Upper lobe of left lung (tissue), 6 donors: ENCODE results near the gene SCCPDH. TPM values are rescaled to one million over a fixed set of nuclear protein-coding genes. Genes with fewer than 3 reads are reported as not detected.
"Not testable (repeated sequence)": the region's sequence is repeated elsewhere in the genome, so short reads cannot be mapped to it uniquely, and the experiment has no call there.

Experiments used
- ATAC-seq, 2 donors: fragments of 200-7000 bp; cut with Tn5 transposase; one replicate each; pipeline ENCODE4 v1.9.1; 2022; ENCODE audit warnings: mild to moderate bottlenecking in 2 of 2, moderate library complexity in 2 of 2; ENCODE audit not compliant: low FRiP score in 2 of 2
- DNase-seq, 2 donors: peaks; one replicate each; pipeline ENCODE4 v3.0.0-alpha.2; 2019 to 2020
- H3K27ac ChIP-seq, 4 donors: fragments of 200-600 bp; sonication (generic); one replicate each; pipeline ENCODE4 v1.5.1; 2016 to 2019
- H3K27me3 ChIP-seq, 4 donors: fragments of 200-600 bp; sonication (generic); one replicate each; pipeline ENCODE4 v1.5.1; 2017 to 2019
- H3K36me3 ChIP-seq, 4 donors: fragments of 200-600 bp; sonication (generic); one replicate each; pipeline ENCODE4 v1.5.1; 2016 to 2019
- H3K4me1 ChIP-seq, 4 donors: fragments of 200-600 bp; sonication (generic); one replicate each; pipeline ENCODE4 v1.5.1; 2018 to 2019
- H3K4me3 ChIP-seq, 4 donors: fragments of 200-600 bp; sonication (generic); one replicate each; pipeline ENCODE4 v1.5.1; 2017 to 2019; ENCODE audit warnings: mild to moderate bottlenecking in 2 of 4, moderate library complexity in 1 of 4
- H3K9me3 ChIP-seq, 4 donors: fragments of 200-600 bp; sonication (generic); one replicate each; pipeline ENCODE4 v1.5.1; 2018 to 2019
- CTCF ChIP-seq, 6 experiments: fragments of 450-650 bp in 4 of 6; fragments of 200-600 bp in 2 of 6; sonication (generic) in 2 of 6; IDR thresholded peaks; one replicate each; pipeline ENCODE4 v1.5.1; 2016 to 2019; ENCODE audit warnings: antibody characterized with exemption in 6 of 6
- EP300 ChIP-seq, 4 donors: sonication (generic); formaldehyde crosslinking; IDR thresholded peaks; one replicate each; pipeline ENCODE4 v1.5.1; 2017; ENCODE audit warnings: antibody characterized with exemption in 4 of 4, control low read depth in 2 of 4
- POLR2A ChIP-seq, 4 donors: fragments of 450-650 bp; IDR thresholded peaks; one replicate each; pipeline ENCODE4 v1.5.1; 2016 to 2017; ENCODE audit warnings: antibody characterized with exemption in 4 of 4, mild to moderate bottlenecking in 2 of 4
- POLR2AphosphoS5 ChIP-seq, 2 donors: sonication (generic); formaldehyde crosslinking; IDR thresholded peaks; one replicate each; pipeline ENCODE4 v1.5.1; 2017; ENCODE audit warnings: antibody characterized with exemption in 2 of 2
- WGBS, 2 donors: methylation state at CpG; one replicate each; pipeline ENCODE4 v1.1.5; 2017 to 2018; 5-methylcytosine and 5-hydroxymethylcytosine counted together
- total RNA-seq, 6 donors: library from RNA; depleted of rRNA in 4 of 6; stranded (reverse); fragments of >200 nt in 4 of 6; gene quantifications; one replicate each; pipeline versions ENCODE4 v1.1.0 to v1.2.1, GENCODE V29; 2016 to 2021
- donor health status: DM: no; HTN: no; CAD: no; lungs with moderate emphysema.
- donor health status: DM: no; HTN: yes; CAD: no; lungs with severe emphysema.

SCCPDH gene
- total RNA-seq, 6 donors from 2014 or later: 16.8 to 30.3 (median 23.1) TPM

GRCh38 chr1:246711548-246712003, 12.6 kb upstream of the SCCPDH start:
- ATAC-seq (no peak), DNase-seq (no peak)
- Histone ChIP-seq H3K9me3 (no peaks in the 10 kb centered on the region), H3K4me3 (no peak overlapping the region), H3K36me3 (no peaks in the 10 kb centered on the region), H3K4me1 (no peaks in the 10 kb centered on the region), H3K27me3 (no peaks in the 10 kb centered on the region), H3K27ac (no peak overlapping the region)
- 81 to 83% methylated on average over 2 to 3 of the region's 3 CpGs for WGBS, 2 donors
- TF ChIP-seq EP300 (IDR thresholded peaks at IDR 0.05): no peak

- WGBS, 2 donors: 92 to 97% methylated on average over 5 of the region's 5 CpGs
- H3K4me3 ChIP-seq, H3K4me1 ChIP-seq, ATAC-seq, H3K9me3 ChIP-seq, H3K36me3 ChIP-seq, DNase-seq, H3K27ac ChIP-seq, H3K27me3 ChIP-seq: not testable (repeated sequence)
Measured at GRCh38 chr1:246712428-246712827, 11.8 kb upstream of the SCCPDH start.

GRCh38 chr1:246719361-246719760, 4.8 kb upstream of the SCCPDH start:
- DNase-seq, ATAC-seq, H3K27ac ChIP-seq, H3K4me3 ChIP-seq, H3K36me3 ChIP-seq, H3K9me3 ChIP-seq, H3K4me1 ChIP-seq, H3K27me3 ChIP-seq: not testable (repeated sequence)
- 80% methylated on average over 1 of the region's 2 CpGs; no CpG with 5 or more reads in 1 of the 2 donors for WGBS, 2 donors

- not testable (repeated sequence) for H3K4me3 ChIP-seq, H3K36me3 ChIP-seq, DNase-seq, ATAC-seq, H3K27me3 ChIP-seq, H3K9me3 ChIP-seq, H3K27ac ChIP-seq, H3K4me1 ChIP-seq
- WGBS, 2 donors: 85 to 93% methylated on average over 7 of the region's 7 CpGs
Measured at GRCh38 chr1:246720814-246721213, 3.4 kb upstream of the SCCPDH start.

GRCh38 chr1:246722720-246723119, 1.5 kb upstream of the SCCPDH start:
- Histone ChIP-seq H3K4me3 (no peak overlapping the region), H3K27me3 (no peaks in the 10 kb centered on the region), H3K4me1 (peaks cover 0 to 8% (median 7%) of the 10 kb centered on the region in 4 donors), H3K27ac (no peak overlapping the region), H3K9me3 (no peaks in the 10 kb centered on the region), H3K36me3 (peaks cover 0 to 4% (median 0%) of the 10 kb centered on the region in 4 donors)
- DNase-seq (no peak), ATAC-seq (no peak)
- 68 to 82% methylated on average over 4 of the region's 4 CpGs for WGBS, 2 donors
- TF ChIP-seq EP300 (IDR thresholded peaks at IDR 0.05) (no peak), CTCF (IDR thresholded peaks at IDR 0.05) (no peak), POLR2A (IDR thresholded peaks at IDR 0.05) (no peak), POLR2AphosphoS5 (IDR thresholded peaks at IDR 0.05) (no peak)

GRCh38 chr1:246724731-246725095, 504 bp downstream of the SCCPDH start:
- Histone ChIP-seq H3K27me3 (no peaks in the 10 kb centered on the region), H3K4me1 (peaks cover 0 to 8% (median 7%) of the 10 kb centered on the region in 4 donors), H3K9me3 (peaks cover 0 to 6% (median 0%) of the 10 kb centered on the region in 4 donors), H3K36me3 (peaks cover 0 to 15% (median 5%) of the 10 kb centered on the region in 4 donors), H3K27ac (peak overlapping the region; percentile 71 to 88 (median 86)), H3K4me3 (peak overlapping the region; percentile 45 to 92 (median 85))
- peak; percentile 16 to 28 for ATAC-seq
- DNase-seq: no peak
- 0 to 4% methylated on average over 13 of the region's 13 CpGs for WGBS, 2 donors
- TF ChIP-seq EP300 (IDR thresholded peaks at IDR 0.05): no peak
- no peak for TF ChIP-seq POLR2AphosphoS5 (IDR thresholded peaks at IDR 0.05)
- no peak for TF ChIP-seq POLR2A (IDR thresholded peaks at IDR 0.05)
- TF ChIP-seq CTCF (IDR thresholded peaks at IDR 0.05): no peak

- DNase-seq (no peak), ATAC-seq (no peak)
- peaks cover 0 to 6% (median 0%) of the 10 kb centered on the region in 4 donors for H3K9me3 ChIP-seq
- H3K4me3 ChIP-seq: peak overlapping the region in 3 of 4 donors; percentile 82 to 92 (median 88)
- WGBS, 2 donors: 55 to 63% methylated on average over 9 of the region's 9 CpGs
- H3K27ac ChIP-seq: peak overlapping the region in 3 of 4 donors; percentile 71 to 88 (median 86)
- H3K4me1 ChIP-seq: peaks cover 0 to 8% (median 7%) of the 10 kb centered on the region in 4 donors
- H3K36me3 ChIP-seq: peaks cover 0 to 19% (median 5%) of the 10 kb centered on the region in 4 donors
- no peaks in the 10 kb centered on the region for H3K27me3 ChIP-seq
- TF ChIP-seq EP300 (IDR thresholded peaks at IDR 0.05) (no peak), CTCF (IDR thresholded peaks at IDR 0.05) (no peak), POLR2AphosphoS5 (IDR thresholded peaks at IDR 0.05) (no peak), POLR2A (IDR thresholded peaks at IDR 0.05) (no peak)
Measured at GRCh38 chr1:246725191-246725590, 982 bp downstream of the SCCPDH start.
